Occipital lobe (tissue), 2 donors: ENCODE measurements around the gene MBTD1. TPM values are rescaled to one million over a fixed set of nuclear protein-coding genes. Genes with fewer than 3 reads are reported as not detected.

Source experiments
- DNase-seq: peaks from one replicate; lab custom pipeline; 2025; lab: John Stamatoyannopoulos, UW
- total RNA-seq: library from RNA; depleted of rRNA; stranded (reverse); fragments of >200 nt; gene quantifications from one replicate; pipeline ENCODE4 v1.2.3, GENCODE V29; 2014

The MBTD1 gene
- total RNA-seq, 1 donor from 2014 or later, result 66.4 TPM

GRCh38 chr17:51149163-51149562 lies 110.7 kb downstream of the MBTD1 start:
- no peak for DNase-seq

- DNase-seq, result no peak
Observed at GRCh38 chr17:51147650-51148049, 112.2 kb downstream of the MBTD1 start.

GRCh38 chr17:51144266-51145022 lies 115.4 kb downstream of the MBTD1 start:
- no peak for DNase-seq

GRCh38 chr17:51142597-51142996 lies 117.3 kb downstream of the MBTD1 start:
- DNase-seq, result no peak

GRCh38 chr17:51135956-51136355 lies 123.9 kb downstream of the MBTD1 start:
- DNase-seq, result no peak

- no peak for DNase-seq
Observed at GRCh38 chr17:51133365-51133764, 126.5 kb downstream of the MBTD1 start.

- no peak for DNase-seq
Observed at GRCh38 chr17:51132964-51133319, 126.9 kb downstream of the MBTD1 start.

GRCh38 chr17:51128076-51128475 lies 131.8 kb downstream of the MBTD1 start:
- DNase-seq, result no peak

Other genes with a start within 250 kb of the MBTD1 start
- 307 TPM for gene SPAG9, start 139.2 kb downstream of the MBTD1 start, total RNA-seq
- gene NME1, start 106.5 kb downstream of the MBTD1 start, total RNA-seq, result 62.2 TPM
- gene NME2, start 93.6 kb downstream of the MBTD1 start, total RNA-seq, result 160 TPM
- 51.0 TPM for gene UTP18, start 497 bp upstream of the MBTD1 start, total RNA-seq